Fibroblast of villous mesenchyme (primary cell): Measurements from ENCODE around the gene ATP6V0D1. TPM values are rescaled to one million over a fixed set of nuclear protein-coding genes. Genes with fewer than 3 reads are reported as not detected.
A peak's percentile ranks its signal among the peaks of the same experiment; 100 is the strongest.
"Not testable (repeated sequence)": the region's sequence is repeated elsewhere in the genome, so short reads cannot be mapped to it uniquely, and the experiment has no call there.

Experiments used
- DNase-seq: peaks from one replicate; pipeline ENCODE4 v3.0.0-alpha.2; 2010; ENCODE audit warnings: low read depth
- H3K4me3 ChIP-seq: 2 replicates; pipeline ENCODE4 v1.5.1; 2011; ENCODE audit warnings: low read depth, mild to moderate bottlenecking, low read length
- CTCF ChIP-seq: IDR thresholded peaks from 2 replicates; pipeline ENCODE4 v1.5.1; 2012; ENCODE audit warnings: low read depth, mild to moderate bottlenecking, low read length; ENCODE audit not compliant: insufficient read depth
- total RNA-seq: library from RNA; depleted of rRNA; stranded (reverse); fragments of >200 nt; gene quantifications from 2 replicates; pipeline ENCODE4 v1.2.3, GENCODE V29; 2012

ATP6V0D1 gene
- total RNA-seq, 1 donor: 122 TPM

- DNase-seq: no peak
- no peak for TF ChIP-seq CTCF
- H3K4me3 ChIP-seq: no peak overlapping the region
These were observed 59.9 kb downstream of the ATP6V0D1 start for GRCh38 chr16:67421030-67421429.

DNA sequence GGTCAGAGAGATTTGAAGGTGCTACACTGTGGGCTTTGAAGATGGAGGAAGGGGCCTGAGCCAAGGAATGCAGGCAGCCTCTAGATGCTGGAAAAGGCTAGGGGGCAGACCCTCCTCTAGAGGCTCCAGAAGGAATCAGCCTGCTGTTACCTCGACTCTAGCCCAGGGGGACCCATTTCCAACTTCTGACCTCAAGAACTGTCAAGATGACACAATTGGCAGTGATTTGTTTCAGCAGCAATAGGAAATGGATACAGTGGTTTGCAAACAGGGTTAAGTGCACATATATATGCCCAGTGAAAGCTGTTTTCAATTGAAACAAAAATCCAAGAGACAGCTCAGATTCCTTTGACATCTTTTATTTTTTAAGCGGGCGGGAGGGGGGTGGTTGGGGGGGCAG, 61.0 kb downstream of the ATP6V0D1 start:
- TF ChIP-seq CTCF: no peak
- no peak for DNase-seq
- no peak overlapping the region for H3K4me3 ChIP-seq

DNA sequence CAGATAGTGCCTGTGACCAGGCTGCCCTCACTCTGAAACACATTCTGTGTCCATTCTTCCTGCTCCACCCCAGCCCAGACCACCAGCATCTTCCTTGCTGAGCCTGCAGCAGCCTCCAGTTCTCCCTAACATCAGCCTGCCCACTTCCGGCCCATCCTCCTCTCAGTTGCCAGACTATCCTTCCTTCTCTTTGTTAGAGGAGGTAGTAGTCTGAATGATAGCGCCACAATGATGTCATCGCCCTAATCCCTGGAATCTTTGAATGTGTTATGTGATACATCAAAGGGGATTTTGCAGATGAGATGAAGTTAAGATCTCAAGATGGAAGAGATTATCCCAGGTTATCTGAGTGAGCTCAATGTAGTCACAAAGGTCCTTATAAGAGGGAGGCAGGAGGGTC, 61.5 kb downstream of the ATP6V0D1 start:
- no peak for TF ChIP-seq CTCF
- H3K4me3 ChIP-seq: no peak overlapping the region
- DNase-seq: no peak

DNA sequence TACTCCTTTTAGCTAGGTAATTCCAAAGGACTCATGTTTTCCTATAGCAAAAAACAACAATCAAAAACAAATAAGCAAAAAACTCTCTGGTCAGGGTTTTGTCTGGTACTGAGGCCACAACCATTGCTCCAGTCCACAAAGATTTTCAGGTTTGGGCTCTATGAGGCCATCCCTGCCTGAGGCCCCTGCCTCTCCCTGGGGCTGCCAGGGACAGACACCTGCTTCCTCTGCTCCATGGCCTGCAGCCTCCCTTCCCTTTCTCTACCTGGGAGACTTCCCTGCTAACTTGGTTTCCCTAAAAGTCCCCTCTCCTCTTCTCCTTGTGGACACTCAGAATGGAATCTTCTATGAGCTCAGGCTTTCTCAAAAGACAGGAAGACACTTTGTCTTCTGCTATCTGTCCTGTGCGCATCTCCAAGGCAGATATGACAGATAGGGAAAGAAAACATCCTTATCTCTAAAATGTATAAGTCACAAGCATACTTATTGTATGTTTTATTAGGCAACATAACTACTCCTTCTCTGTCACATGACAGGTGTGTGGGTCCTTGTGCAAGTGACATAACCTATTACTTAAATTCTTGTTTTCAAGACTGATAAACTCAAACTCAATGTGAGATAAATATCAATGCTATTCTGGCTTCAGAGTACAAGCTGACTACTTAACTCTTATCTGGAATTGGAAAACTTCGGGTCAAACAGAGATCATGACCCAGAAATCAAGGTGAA, 63.5 kb downstream of the ATP6V0D1 start:
- no peak for DNase-seq
- H3K4me3 ChIP-seq: no peak overlapping the region
- no peak for TF ChIP-seq CTCF

DNA sequence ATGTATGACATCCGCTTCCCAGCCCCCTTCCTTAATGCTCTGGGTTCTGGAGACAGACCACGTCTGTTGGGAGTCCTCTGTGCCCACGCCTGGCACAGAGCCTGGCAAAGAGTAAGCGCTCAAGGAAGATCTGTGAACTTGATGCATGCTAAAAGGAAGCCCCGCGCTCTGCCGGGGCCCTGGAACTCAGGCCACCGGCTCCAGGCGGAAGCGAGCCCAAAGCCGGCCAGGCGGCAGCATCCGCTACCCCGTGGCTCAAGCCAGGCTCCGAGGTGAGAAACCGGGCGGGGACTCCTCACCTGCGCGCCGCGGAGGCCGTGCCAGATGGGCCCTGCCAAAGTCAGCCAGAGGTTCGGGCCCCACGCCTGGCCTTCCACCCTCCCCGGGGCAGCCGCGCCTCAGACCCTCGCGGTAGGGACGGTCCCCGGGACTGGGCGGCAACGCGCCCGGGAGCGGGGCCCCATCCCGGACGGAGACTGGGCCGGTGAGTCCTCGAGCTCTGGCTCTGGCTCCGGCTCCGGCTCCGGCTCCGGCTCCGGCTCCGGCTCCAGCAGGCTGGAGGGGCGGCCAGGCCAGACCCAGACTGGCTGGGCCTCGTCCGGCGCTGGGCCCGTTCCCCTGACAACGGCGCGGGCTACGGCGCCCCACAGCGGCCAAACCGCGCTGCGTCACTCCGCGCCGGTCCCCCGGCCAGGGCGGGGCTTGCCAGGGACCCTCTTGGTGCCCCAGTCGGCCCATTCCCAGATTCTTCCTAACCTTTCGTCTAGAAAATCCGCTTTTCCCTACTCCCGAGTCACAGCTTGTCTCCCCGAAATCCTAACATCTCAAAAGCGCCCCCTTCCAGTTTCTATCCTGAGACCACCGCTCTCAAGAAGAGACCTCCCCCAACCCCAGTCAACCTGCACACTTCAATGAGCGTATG, 64.8 kb downstream of the ATP6V0D1 start, which contains the start of gene ZDHHC1:
TSS of gene ZDHHC1 (minus strand) at position 606 of the 922 bp plus-strand sequence. CDS start 8,702 bp downstream, outside the sequence.
- peak; percentile 20 for TF ChIP-seq CTCF
- peak within 1 kb of the TSS; percentile 78 for H3K4me3 ChIP-seq
- DNase-seq: peak; percentile 62

DNA sequence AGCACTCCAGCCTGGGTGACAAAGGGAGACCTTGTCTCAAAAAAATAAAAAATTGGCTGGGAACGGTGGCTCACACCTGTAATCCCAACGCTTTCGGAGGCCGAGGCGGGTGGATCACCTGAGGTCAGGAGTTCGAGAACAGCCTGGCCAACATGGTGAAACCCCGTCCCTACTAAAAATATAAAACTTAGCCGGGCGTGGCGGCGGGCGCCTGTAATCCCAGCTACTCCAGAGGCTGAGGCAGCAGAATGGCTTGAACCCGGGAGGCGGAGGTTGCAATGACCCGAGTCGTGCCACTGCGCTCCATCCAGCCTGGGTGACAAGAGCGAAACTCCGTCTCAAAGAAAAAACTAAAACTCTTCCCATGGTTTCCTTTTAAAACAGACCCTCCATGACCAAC, 65.5 kb downstream of the ATP6V0D1 start:
- DNase-seq: not testable (repeated sequence)
- peak overlapping the region; percentile 78 for H3K4me3 ChIP-seq
